HG02678 (cell line): ENCODE data around the gene PDCD10.

Experiments used
- ATAC-seq: cut with Tn5 transposase; IDR thresholded peaks from one replicate; pipeline ENCODE4 v1.9.1; 2021; ENCODE audit warnings: mild to moderate bottlenecking, moderate library complexity; ENCODE audit not compliant: unreplicated experiment

Gene PDCD10

DNA sequence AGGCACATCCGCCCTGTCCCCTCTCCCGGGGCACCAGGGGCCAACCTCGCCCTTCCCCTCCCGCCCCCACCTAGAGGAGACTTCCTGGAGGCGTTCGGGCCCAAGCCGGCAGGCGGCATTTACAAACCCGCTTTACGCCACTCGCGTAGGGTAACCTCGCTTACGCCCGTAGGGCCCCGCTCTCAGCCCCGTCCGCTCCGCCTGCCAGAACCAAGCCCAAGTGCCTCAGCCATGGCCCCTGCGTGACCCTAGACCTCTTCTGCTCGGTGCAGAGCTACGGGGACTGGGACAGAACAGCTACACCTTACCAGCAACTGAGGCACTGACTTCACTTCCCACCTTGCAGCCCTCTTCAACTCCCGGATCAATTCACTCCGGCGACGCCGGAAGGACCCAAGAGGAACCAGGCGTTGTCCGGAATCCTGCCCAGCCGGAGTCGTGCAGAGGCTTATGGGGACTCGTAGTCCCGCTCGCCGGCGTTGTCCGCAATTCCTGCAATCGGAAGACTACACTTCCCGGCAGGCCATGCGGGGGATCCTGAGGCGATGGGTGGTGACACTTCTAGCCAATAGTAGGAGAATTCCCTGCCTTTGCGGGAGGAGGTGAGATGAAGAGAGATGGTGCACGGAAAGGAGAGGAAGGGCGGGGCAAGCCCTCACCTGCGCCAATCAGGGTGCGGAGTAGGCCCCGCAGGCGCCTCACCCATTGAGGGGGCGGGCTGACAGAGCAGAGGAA, at the start of gene PDCD10:
Gene PDCD10 (minus strand): TSS at position 395 of the 735 bp plus-strand sequence. CDS start 14,735 bp downstream, outside the sequence.
- ATAC-seq, result peak; percentile 87

DNA sequence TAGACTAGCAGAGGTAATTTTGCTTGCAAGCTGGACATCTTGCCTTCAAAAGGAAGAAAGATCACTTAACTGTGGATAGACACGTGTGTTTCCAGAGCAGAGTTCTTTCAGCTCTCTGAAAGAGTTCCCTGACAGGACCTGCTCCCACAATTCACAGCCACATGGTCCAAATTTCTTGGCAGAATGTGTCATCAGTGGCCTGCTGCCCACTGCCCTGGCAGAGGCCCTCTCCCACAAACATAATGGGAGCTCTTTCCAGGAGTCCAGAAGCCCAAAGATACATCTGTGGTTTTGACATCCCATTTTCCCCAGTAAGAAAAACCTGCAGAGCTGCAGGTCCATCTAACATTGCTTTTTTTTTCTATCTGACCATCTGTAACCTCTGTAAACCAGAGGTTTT, 49.1 kb upstream of the PDCD10 start:
- no peak for ATAC-seq

DNA sequence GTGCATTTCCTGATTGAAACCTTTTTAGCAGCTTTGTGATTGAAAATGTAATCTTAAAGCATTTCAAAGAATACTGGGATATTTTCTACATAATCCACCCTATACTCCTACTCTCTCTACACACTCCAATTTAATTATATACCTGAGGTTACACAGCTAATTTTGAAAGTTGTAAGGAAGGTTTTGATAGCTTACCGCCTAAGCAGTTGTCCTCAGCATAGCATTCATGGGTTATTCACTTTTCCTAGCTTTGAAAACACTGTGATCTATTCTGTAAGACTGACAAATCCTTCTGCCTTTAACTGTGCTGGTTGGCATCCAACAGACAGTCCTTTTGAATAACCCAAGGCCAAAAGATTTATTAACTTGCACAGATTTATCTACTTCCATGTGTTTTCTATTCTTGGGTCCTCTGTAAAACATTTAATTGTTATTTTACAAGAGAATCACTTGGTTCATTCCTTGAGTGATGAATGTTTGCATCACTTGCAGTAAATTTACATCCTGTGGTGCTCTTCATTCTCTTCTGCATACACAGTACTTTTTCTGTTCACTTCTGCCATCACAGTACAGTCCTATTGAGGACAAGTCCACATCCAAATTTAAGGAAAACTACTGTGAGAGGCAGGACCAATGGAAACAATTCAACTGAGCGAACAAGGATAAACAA, 45.7 kb upstream of the PDCD10 start:
- no peak for ATAC-seq

DNA sequence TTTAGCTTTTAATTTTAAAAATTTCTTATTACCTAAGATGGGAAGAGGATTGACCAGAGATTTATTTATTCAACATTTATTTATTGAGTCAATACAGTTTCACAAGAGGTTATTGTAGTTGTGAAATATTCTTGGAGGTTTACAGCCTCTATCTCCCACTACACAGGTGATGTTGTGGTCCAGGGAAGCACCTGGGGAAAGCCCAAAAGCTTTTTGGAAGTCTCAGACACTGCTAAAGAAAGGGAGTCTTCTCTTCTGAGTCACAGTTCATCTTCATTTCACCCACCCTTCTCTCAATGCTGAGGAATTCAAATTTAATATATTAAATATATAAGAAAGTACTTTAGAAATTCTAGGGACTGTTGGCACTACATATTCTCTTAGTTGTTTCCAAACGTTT, 42.7 kb upstream of the PDCD10 start:
- ATAC-seq, result peak; percentile 58

DNA sequence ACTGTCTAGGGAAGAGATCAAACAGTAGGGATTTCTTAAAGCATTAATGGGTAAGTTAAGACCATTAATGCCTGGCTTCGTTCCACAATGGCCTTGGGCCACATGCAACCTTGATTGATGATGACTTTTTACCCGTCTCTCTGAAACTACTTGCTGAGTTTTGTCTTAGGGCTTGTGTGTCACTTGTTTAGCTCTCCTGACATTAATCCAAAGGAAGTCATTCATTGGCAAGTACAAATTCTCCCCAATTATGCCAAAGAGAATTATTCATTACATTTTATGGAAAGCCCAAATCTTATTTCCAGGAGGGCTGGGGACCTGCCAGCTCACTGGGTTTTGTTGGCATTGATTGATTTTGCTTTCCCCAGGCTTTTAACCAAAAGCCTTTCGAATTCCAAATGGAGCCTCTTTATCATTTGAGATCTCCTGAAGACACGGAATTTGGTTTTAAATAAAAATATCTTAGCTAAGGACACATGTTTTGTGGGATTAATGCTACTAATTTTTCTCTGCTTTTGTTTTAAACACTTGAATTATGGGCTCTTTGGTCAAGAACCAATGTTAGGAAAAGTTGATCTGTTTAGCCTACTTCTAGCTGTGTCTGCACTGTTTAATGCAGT, 41.5 kb upstream of the PDCD10 start:
- no peak for ATAC-seq

DNA sequence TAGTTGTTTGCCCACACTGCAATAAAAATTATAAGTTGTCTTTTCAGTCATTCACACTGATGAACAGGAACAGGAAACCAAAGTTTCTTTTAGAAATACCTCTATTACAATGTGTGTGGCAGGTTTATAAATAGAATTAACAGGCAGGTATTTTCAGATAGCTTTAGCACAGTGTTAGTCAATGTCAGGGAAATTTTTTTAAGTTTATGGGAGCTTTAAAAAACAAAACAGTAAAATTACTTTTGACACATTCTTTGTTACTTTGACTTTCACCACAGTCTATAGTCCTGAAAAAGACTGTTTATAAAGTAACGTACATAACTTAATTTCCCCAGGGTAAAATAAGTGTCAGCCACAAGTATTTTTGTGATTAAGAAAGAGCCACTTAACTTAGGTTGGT, 38.9 kb upstream of the PDCD10 start:
- peak; percentile 68 for ATAC-seq

DNA sequence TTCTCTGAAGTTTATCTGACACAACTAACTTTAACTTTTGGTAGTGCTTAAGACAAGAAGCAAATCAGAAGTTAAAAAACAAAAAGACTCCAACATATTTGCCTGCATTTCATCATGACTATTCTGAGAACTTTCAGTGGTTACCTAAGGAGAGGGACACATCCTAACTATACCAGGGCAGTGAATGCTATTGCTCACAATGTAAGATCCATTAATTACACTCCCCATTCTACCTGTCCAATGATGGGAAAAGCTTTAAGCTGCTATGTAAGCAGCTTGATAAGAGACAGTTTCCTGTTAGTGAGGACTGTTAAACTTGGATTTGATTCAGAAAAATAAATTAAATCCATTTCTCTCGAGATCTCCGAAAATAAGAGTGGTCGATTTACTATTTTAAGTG, 38.3 kb upstream of the PDCD10 start:
- ATAC-seq, result peak; percentile 41

DNA sequence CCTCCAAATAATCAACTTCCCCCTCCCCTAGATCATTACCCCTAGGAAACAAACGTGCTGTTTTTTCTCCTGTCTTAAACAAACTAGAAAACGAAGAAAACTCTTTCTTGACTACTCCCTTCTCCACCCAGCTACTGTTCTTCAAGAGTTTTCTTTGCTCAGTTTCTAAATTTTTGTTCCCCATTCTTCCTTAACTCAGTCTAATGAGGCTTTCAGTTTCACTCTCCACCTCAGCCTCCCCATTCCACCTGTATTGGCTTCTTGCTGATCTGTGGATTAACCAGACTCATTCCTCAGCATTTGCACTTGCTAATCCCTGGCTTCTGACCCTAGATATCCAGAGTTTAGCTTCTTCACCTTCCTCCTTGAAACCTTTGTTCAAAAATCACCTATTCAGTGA, 27.6 kb upstream of the PDCD10 start:
- ATAC-seq, result no peak

DNA sequence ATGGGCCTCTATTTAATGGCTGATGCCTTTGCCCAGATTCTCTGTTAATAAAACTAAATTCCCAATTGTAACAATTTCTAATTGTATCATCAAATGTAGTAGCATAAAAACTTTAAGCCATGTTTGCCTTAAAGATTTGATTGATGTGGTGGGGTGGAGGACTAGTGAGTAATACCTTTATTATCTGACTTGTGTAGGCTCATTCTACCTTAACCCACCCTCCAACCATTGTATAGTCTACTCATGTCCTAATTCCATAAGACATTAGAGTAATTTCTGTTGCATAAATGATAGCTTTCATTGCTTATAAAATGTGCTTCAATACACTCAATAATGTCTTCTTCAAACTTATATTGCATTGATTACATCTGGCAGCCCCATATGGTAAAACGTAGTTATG, 26.6 kb upstream of the PDCD10 start:
- ATAC-seq, result no peak

DNA sequence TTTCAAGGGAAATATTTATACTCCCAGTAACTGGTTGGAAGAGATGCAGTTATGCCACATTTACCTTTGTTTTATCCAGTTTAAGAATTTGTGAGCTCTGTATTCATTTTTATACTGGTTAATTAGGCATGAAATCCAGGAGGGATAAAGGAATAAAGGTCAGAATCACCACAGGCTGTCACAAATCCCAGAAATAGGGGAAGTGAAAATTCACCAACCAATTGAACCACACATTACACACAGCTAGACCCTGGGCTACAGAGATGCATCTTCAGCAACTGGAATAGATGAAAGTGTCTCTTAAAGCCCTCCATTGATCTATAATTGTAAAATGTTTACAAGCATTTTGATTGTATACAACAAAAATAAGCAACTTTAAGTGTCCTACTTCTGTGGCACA, 19.4 kb upstream of the PDCD10 start:
- ATAC-seq, result no peak

DNA sequence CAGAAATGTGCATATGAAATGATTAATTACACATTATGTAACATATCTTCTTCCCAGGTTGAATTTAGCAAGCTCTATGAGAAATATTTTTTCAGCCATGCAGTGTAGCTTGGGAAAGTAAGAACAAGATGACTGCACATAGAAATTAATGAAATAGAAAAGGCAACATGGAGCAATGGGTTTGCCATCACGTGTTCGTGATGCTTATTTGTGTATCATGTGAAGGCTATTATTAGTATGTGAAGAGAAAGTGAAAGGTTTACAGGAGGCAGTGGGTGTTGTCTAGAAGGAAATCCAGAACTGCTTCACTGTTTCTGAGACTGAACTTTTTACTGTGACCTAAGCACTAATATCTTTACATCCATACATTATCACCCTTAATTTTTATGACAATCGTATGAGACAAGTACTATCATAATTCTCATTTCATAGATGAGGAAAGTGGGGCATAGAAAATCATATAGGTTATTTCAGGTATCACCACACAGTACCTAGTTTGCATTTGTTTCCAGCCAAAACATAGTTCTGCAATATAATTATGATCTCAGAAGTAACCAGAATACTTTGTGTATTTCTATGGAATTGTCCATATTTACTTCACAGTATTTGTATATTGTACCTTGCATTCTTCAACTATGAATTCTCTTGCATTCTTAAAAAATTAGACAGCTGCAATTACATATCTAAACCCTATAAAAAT, 15.7 kb upstream of the PDCD10 start:
- ATAC-seq, result peak; percentile 99

DNA sequence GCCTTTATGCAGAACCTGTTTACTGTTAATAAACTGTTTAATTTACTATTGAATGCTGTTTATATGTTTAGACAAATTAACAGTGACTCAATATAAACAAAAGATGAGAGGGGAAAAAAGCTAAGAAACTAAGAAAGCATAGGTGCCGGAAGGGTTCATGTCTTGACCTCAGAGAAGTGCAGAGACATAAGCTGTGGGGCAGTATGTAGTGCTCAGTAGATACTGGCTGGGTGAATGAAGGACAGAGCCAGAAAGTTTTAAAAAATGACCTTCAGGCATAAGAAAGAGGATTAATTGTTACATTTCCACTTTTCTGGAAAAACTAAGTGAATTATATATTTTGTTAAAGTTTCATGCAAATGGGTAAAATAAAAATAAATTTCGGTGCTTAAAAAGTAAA, 15.0 kb upstream of the PDCD10 start:
- no peak for ATAC-seq

DNA sequence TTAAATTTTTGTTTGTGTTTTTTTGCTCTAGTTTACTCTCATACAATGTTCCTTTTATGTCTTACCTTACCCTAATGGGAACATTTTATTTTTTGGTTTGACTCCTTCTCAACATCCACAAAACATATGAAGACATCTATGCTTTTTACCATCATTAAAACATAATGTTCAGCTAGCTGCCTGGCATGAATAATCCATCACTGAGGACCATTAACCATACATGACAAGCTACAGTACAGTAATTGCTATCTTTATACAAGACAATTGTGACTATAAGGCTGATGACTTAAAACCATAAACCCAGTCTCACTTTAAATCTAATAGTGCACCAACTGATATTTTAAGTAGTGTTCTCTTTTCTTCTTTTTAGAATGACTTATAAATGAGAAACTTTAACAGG, 14.5 kb upstream of the PDCD10 start:
- no peak for ATAC-seq

DNA sequence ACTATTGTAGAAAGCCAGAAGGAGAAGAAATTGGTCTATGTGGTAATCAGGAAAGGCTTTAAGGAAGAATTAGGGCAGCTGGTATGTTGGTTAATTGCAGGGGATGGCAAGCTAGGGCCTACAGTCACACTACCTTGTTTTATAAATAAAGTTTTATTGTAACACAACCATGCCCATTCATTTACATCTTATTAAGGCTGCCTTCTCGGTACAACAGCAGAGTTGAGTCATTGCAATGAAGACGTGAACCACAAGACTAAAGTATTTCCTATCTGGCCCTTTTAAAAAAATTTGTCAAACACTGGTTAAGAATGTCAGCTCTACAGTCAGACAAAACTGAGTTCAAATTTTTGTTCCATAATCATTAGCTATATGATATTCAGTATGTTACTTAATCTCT, 9.1 kb upstream of the PDCD10 start:
- no peak for ATAC-seq

DNA sequence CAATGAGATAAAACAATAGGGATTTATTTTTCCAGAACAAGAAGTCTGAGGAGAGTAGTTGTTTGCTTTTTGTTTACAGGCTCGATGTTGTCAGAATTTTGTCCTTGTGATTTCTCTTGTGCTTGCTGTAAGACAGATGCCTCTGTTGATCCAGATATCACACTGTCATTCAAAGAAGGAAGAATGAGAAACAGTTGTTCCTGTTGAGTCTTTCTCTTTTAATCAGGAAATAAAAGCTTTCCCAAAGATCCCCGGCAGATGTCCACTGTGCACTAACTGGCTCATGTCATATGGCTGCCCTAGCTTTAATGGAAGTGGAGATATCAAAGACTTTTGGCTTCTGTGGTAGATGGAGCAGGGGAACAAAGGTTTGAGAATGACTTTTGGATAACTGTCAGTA, 7.6 kb upstream of the PDCD10 start:
- ATAC-seq, result no peak

DNA sequence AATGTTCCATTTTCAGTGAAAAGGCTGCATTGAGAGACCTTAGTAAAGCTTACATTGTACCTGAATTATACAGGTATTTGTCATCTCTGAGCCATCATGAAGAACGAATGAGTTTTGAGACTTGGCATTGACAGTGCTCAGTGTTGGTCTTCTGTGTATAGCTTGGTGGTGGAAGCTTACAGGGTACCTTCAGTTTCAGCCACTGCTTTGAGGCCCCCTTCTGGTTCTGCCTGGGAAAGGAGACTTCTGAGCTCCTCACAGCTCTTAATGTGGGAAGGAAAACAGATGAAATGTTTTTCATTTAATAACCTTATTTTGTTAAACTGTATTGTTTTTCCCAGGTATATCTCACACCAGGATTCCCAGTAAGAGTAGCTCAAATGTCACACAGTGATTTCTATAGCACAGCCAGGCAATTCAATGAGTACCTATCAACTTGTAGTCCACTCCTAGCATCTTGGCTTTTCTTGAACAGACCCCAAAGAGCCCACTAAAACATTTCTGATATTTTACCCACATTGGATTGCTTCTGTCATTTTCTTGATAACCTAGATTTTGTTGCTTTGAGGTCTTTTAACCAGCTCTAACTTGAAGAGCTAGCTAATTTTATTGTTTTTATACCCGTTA, 6.4 kb upstream of the PDCD10 start:
- peak; percentile 98 for ATAC-seq

DNA sequence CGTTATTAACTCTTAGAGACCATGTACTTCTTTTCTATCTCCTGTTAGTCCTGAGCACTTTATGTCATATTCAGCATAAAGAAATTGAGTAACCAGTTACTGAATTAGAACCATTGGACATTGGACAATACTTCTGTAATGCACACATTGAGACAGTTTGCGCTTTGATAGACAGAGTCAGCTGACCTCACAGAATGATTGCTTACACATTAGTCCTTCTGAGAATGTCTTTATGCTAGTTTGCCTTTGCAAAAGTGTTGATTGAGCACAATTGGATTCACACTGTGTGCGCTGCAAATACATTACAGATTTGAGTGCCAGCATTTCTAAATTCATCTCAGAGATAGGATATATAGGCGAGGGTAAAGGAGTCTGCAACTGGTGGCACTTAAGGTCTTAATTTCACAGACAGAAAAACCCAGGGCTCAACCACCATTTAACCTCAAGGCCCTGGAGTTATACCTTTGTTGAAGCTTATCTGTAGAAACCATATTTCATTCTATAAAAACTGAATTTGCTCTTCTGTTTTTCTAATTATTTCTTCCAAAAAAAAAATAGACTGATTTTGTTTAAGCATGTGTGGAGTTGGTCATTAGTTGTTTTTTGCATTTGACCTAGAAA, 4.6 kb upstream of the PDCD10 start:
- ATAC-seq, result no peak

DNA sequence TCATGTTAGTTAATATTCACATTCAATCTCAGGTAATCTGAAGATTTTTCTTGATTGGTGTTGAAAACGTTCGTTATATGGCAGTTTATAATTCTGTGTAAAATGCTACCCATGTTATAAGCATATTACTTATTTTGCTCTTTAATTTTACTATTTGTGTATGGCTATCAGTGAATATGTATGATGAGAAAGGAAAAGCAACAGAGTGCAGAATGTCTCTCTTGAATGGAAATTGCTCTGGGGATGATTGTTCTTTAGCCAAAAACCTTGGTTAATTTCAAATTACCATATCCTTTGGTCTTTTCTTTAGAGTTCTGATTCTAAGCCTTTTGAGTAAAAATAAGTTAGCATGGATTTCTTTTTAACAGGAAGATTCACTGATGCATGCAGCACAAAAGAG, 3.3 kb upstream of the PDCD10 start:
- no peak for ATAC-seq

DNA sequence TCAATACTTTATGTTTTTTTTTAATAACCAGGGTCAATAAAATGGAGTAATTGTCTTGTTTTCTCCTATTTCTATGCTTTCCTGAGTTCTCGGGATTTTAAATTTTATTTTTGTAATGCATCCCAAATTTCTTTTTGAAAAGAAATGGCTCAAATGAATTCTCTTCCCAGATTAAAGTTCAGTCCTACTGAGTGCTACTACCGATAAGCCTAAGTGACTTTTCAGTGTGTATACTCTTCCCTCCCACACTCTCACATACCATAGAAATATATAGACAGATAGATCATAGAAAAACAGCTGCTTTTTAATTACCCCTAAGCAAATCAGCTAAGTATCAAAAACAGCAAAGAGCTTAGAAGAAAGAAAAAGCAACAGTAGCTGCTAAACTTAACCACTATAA, 2.3 kb upstream of the PDCD10 start:
- ATAC-seq, result no peak

DNA sequence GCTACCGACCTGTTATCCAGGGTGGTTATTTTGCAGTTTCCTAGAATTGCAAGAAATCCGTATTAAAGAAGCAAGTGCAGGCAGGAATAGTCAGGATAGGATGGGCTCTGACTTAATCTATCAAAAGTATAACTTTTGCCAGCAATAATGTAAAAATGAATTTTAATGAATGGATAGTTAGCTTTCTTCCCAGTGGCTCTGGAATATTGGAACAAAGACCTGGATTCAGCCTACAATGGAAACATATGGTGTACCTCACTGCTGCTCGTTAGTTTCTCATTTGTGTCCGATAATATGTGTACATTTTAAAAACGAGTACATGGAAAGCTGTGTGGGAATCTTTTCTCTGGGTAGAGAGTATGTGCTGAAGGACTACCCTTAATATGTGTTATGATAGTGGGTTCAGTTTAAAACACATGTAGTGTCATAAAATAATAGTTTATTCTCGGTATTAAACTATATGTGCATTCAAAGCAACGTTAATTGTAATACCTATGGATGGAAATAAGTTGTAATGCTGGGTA, 1.6 kb upstream of the PDCD10 start:
- ATAC-seq, result no peak
